ENCODE measurements around the gene MPP2.
"Not testable (repeated sequence)": the region's sequence is repeated elsewhere in the genome, so short reads cannot be mapped to it uniquely, and the experiment has no call there.

MPP2 gene

DNA sequence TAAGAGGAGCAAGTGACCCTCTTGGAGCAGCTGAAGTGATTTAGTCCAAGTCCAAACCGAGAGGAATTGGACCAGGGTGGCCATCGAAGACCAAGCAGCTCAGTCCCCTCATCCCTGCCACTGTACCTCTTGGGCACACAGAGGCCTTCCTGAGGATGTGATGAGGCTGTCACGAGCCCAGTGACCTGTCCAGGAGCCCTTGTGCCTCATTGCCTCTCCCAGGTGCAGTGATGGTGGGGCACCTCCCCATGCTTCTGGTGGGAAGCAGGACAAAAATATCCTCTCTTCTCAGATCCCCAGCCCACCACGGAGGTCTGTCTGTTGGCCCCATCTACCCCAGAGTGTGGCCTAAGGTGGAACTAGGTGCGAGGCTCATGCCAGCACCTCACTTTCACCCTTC lies 63.1 kb downstream of the MPP2 start:
- no peak overlapping the region for H2AFZ ChIP-seq (ENCODE audit: low read length)
- H3K27ac ChIP-seq (ENCODE audit: low read length), result no peak overlapping the region
- no peak overlapping the region for H3K4me2 ChIP-seq (ENCODE audit: low read depth, low read length)
- H3K4me1 ChIP-seq (ENCODE audit: low read length), result no peaks in the 10 kb centered on the region
- no peaks in the 10 kb centered on the region for H3K36me3 ChIP-seq (replicated peaks; ENCODE audit: insufficient read depth, low read length)
- H3K9me3 ChIP-seq (replicated peaks; ENCODE audit: insufficient read depth, low read length), result no peaks in the 10 kb centered on the region
- H3K4me3 ChIP-seq (ENCODE audit: low read length), result no peak overlapping the region
- TF ChIP-seq, protein P1, sequence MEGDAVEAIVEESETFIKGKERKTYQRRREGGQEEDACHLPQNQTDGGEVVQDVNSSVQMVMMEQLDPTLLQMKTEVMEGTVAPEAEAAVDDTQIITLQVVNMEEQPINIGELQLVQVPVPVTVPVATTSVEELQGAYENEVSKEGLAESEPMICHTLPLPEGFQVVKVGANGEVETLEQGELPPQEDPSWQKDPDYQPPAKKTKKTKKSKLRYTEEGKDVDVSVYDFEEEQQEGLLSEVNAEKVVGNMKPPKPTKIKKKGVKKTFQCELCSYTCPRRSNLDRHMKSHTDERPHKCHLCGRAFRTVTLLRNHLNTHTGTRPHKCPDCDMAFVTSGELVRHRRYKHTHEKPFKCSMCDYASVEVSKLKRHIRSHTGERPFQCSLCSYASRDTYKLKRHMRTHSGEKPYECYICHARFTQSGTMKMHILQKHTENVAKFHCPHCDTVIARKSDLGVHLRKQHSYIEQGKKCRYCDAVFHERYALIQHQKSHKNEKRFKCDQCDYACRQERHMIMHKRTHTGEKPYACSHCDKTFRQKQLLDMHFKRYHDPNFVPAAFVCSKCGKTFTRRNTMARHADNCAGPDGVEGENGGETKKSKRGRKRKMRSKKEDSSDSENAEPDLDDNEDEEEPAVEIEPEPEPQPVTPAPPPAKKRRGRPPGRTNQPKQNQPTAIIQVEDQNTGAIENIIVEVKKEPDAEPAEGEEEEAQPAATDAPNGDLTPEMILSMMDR (IDR thresholded peaks at IDR 0.05; ENCODE audit: low read length), result no peak
- no peak for TF ChIP-seq EZH2phosphoT487 (IDR thresholded peaks at IDR 0.05; ENCODE audit: low read length)
- TF ChIP-seq EZH2 (optimal IDR thresholded peaks at IDR 0.05; ENCODE audit: low read depth, low read length), result no peak
- DNase-seq, result no peak
- no peaks in the 10 kb centered on the region for H4K20me1 ChIP-seq (ENCODE audit: insufficient read depth, low read length)
- peaks cover 58% of the 10 kb centered on the region for H3K27me3 ChIP-seq (replicated peaks; ENCODE audit: insufficient read depth, low read length)
- no peak overlapping the region for H3K9ac ChIP-seq (ENCODE audit: low read length)
- no peaks in the 10 kb centered on the region for H3K9me2 ChIP-seq (replicated peaks; ENCODE audit: insufficient read depth, low read length)
- H3K79me2 ChIP-seq (ENCODE audit: low read length), result no peaks in the 10 kb centered on the region
- H3F3A ChIP-seq (ENCODE audit: insufficient read depth, low read length), result no peaks in the 10 kb centered on the region

DNA sequence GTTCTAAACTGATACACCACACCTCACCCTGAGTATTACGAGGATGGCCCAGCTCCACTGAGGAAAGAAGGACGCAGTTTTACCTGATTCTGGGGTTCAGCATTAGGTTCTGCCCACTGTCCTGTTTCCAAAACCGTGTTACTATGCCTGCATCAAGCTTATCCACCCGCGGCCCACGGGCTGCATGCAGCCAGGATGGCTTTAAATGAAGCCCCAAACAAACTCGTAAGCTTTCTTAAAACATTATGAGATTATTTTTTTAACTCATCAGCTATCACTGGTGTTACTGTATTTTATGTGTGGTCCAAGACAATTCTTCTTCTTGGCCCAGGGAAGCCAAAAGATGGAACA lies 64.4 kb downstream of the MPP2 start:
- no peaks in the 10 kb centered on the region for H3K79me2 ChIP-seq (ENCODE audit: low read length)
- no peak for TF ChIP-seq EZH2 (optimal IDR thresholded peaks at IDR 0.05; ENCODE audit: low read depth, low read length)
- TF ChIP-seq, protein P1 (IDR thresholded peaks at IDR 0.05; ENCODE audit: low read length), result no peak
- no peak for TF ChIP-seq EZH2phosphoT487 (IDR thresholded peaks at IDR 0.05; ENCODE audit: low read length)
- H3K27ac ChIP-seq (ENCODE audit: low read length), result no peak overlapping the region
- no peaks in the 10 kb centered on the region for H3F3A ChIP-seq (ENCODE audit: insufficient read depth, low read length)
- no peak for DNase-seq
- H3K4me2 ChIP-seq (ENCODE audit: low read depth, low read length), result no peak overlapping the region
- H3K9me3 ChIP-seq (replicated peaks; ENCODE audit: insufficient read depth, low read length), result no peaks in the 10 kb centered on the region
- no peaks in the 10 kb centered on the region for H3K36me3 ChIP-seq (replicated peaks; ENCODE audit: insufficient read depth, low read length)
- no peak overlapping the region for H2AFZ ChIP-seq (ENCODE audit: low read length)
- H3K4me1 ChIP-seq (ENCODE audit: low read length), result no peaks in the 10 kb centered on the region
- H3K27me3 ChIP-seq (replicated peaks; ENCODE audit: insufficient read depth, low read length), result peaks cover 54% of the 10 kb centered on the region
- H3K9me2 ChIP-seq (replicated peaks; ENCODE audit: insufficient read depth, low read length), result no peaks in the 10 kb centered on the region
- H4K20me1 ChIP-seq (ENCODE audit: insufficient read depth, low read length), result no peaks in the 10 kb centered on the region
- H3K4me3 ChIP-seq (ENCODE audit: low read length), result no peak overlapping the region
- H3K9ac ChIP-seq (ENCODE audit: low read length), result no peak overlapping the region

DNA sequence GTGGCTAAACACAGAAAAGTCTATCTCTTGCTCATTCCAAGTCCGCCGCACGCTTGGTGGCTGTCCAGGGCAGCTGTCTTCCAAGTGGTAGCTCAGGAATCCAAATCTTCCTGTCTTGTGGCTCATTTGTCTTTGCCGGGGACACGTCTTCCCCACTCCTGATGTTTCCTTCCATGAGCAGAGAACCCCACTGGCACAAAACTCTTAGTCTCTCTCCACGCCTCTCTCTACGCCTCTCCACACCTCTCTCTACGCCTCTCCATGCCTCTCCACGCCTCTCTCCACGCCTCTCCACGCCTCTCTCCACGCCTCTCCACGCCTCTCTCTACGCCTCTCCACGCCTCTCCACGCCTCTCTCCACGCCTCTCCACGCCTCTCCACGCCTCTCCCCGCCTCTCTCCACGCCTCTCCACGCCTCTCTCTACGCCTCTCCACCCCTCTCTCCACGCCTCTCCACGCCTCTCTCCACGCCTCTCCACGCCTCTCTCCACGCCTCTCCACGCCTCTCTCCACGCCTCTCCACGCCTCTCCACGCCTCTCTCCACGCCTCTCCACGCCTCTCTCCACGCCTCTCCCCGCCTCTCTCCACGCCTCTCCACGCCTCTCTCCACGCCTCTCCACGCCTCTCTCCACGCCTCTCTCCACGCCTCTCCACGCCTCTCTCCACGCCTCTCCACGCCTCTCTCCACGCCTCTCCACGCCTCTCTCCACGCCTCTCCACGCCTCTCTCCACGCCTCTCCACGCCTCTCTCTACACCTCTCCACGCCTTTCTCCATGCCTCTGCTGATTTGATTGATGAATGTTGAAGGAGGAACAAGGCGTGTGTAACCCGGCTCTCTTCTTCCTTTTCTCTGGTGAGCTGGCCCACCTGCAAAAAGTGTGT lies 65.0 kb downstream of the MPP2 start:
- peaks cover 54% of the 10 kb centered on the region for H3K27me3 ChIP-seq (replicated peaks; ENCODE audit: insufficient read depth, low read length)
- not testable (repeated sequence) for H3K4me2 ChIP-seq (ENCODE audit: low read depth, low read length); H3K9ac ChIP-seq (ENCODE audit: low read length); H3K36me3 ChIP-seq (replicated peaks; ENCODE audit: insufficient read depth, low read length); H3F3A ChIP-seq (ENCODE audit: insufficient read depth, low read length); H3K27ac ChIP-seq (ENCODE audit: low read length); H3K79me2 ChIP-seq (ENCODE audit: low read length); H3K9me3 ChIP-seq (replicated peaks; ENCODE audit: insufficient read depth, low read length); H4K20me1 ChIP-seq (ENCODE audit: insufficient read depth, low read length); H3K4me1 ChIP-seq (ENCODE audit: low read length); DNase-seq; H3K9me2 ChIP-seq (replicated peaks; ENCODE audit: insufficient read depth, low read length); H2AFZ ChIP-seq (ENCODE audit: low read length); H3K4me3 ChIP-seq (ENCODE audit: low read length)

DNA sequence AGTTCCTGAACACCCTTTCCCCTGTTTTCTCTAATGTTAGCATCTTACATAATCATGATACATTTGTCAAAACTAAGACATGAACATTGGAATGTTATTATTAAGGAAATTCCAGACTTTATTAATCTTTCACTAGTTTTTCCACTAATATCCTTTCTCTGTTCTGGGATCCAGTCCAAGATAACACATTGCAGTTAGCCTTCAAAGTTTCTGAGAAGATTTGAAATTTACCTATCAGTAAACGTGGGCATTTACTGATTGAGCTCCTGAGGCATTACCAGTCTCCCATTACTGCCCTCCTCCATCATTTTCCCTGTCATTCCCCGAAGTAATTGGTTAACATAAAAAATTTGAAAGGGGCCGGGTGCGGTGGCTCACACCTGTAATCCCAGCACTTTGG lies 66.1 kb downstream of the MPP2 start:
- H3K9me3 ChIP-seq (replicated peaks; ENCODE audit: insufficient read depth, low read length), result no peaks in the 10 kb centered on the region
- H4K20me1 ChIP-seq (ENCODE audit: insufficient read depth, low read length), result no peaks in the 10 kb centered on the region
- no peak for TF ChIP-seq EZH2phosphoT487 (IDR thresholded peaks at IDR 0.05; ENCODE audit: low read length)
- TF ChIP-seq EZH2 (optimal IDR thresholded peaks at IDR 0.05; ENCODE audit: low read depth, low read length), result no peak
- TF ChIP-seq, protein P1 (IDR thresholded peaks at IDR 0.05; ENCODE audit: low read length), result no peak
- DNase-seq, result no peak
- no peaks in the 10 kb centered on the region for H3K4me1 ChIP-seq (ENCODE audit: low read length)
- no peak overlapping the region for H3K27ac ChIP-seq (ENCODE audit: low read length)
- H3K36me3 ChIP-seq (replicated peaks; ENCODE audit: insufficient read depth, low read length), result no peaks in the 10 kb centered on the region
- H2AFZ ChIP-seq (ENCODE audit: low read length), result no peak overlapping the region
- H3K79me2 ChIP-seq (ENCODE audit: low read length), result no peaks in the 10 kb centered on the region
- H3K4me3 ChIP-seq (ENCODE audit: low read length), result no peak overlapping the region
- H3K4me2 ChIP-seq (ENCODE audit: low read depth, low read length), result no peak overlapping the region
- H3K9me2 ChIP-seq (replicated peaks; ENCODE audit: insufficient read depth, low read length), result no peaks in the 10 kb centered on the region
- peaks cover 51% of the 10 kb centered on the region for H3K27me3 ChIP-seq (replicated peaks; ENCODE audit: insufficient read depth, low read length)
- no peaks in the 10 kb centered on the region for H3F3A ChIP-seq (ENCODE audit: insufficient read depth, low read length)
- H3K9ac ChIP-seq (ENCODE audit: low read length), result no peak overlapping the region

Data from MM.1S (cell line).